Body of pancreas (tissue), 4 donors: ENCODE measurements around the gene TBX1.

Source experiments
- POLR2A ChIP-seq, 3 donors: fragments of 450-650 bp; IDR thresholded peaks; one replicate each; pipeline ENCODE4 v1.6.1; 2016; ENCODE audit warnings: antibody characterized with exemption in 3 of 3, mild to moderate bottlenecking in 2 of 3
- TF ChIP-seq, protein P1 (sequence below), 7 experiments: fragments of 450-650 bp in 4 of 7; fragments of 200-600 bp in 3 of 7; sonication (generic) in 3 of 7; IDR thresholded peaks; one replicate each; pipeline ENCODE4 v1.5.1; 2016 to 2019; ENCODE audit warnings: antibody characterized with exemption in 7 of 7

GRCh38 chr22:19722178-19722981 is 38.2 kb upstream of the TBX1 start:
- TF ChIP-seq, protein P1, sequence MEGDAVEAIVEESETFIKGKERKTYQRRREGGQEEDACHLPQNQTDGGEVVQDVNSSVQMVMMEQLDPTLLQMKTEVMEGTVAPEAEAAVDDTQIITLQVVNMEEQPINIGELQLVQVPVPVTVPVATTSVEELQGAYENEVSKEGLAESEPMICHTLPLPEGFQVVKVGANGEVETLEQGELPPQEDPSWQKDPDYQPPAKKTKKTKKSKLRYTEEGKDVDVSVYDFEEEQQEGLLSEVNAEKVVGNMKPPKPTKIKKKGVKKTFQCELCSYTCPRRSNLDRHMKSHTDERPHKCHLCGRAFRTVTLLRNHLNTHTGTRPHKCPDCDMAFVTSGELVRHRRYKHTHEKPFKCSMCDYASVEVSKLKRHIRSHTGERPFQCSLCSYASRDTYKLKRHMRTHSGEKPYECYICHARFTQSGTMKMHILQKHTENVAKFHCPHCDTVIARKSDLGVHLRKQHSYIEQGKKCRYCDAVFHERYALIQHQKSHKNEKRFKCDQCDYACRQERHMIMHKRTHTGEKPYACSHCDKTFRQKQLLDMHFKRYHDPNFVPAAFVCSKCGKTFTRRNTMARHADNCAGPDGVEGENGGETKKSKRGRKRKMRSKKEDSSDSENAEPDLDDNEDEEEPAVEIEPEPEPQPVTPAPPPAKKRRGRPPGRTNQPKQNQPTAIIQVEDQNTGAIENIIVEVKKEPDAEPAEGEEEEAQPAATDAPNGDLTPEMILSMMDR (IDR thresholded peaks at IDR 0.05) = no peak
- no peak for TF ChIP-seq POLR2A (IDR thresholded peaks at IDR 0.05)
